ENCODE measurements around the gene KRT74. TPM values are rescaled to one million over a fixed set of nuclear protein-coding genes. Genes with fewer than 3 reads are reported as not detected.

The KRT74 gene
- total RNA-seq, 1 experiment from 2014 or later = not detected

- BruUV-seq (replicated peaks) = no TSS peak
- CTCF ChIA-PET = no interaction called here
- TF ChIP-seq CTCF (IDR thresholded peaks at IDR 0.05; ENCODE audit: unreplicated experiment) = no peak
- Mint-ChIP-seq H3K36me3 (ENCODE audit: insufficient read depth, unreplicated experiment) (no peaks in the 10 kb centered on the region), H3K27me3 (ENCODE audit: unreplicated experiment) (peaks cover 100% of the 10 kb centered on the region), H3K9me3 (ENCODE audit: low read depth, unreplicated experiment) (no peaks in the 10 kb centered on the region), H3K4me1 (ENCODE audit: low read depth, unreplicated experiment) (no peaks in the 10 kb centered on the region), H3K27ac (ENCODE audit: unreplicated experiment) (no peak overlapping the region), H3K4me3 (ENCODE audit: low read depth, unreplicated experiment) (no peak overlapping the region)
- intact Hi-C loops (cut with micrococcal nuclease; ENCODE audit: unreplicated experiment) = no loop called here
- DNase-seq = no peak
These were observed 43.8 kb upstream of the KRT74 start for GRCh38 chr12:52617403-52617785.

- CTCF ChIA-PET = no interaction called here
- H3K4me1 Mint-ChIP-seq (ENCODE audit: low read depth, unreplicated experiment) = no peaks in the 10 kb centered on the region
- intact Hi-C loops (cut with micrococcal nuclease; ENCODE audit: unreplicated experiment) = no loop called here
- H3K4me3 Mint-ChIP-seq (ENCODE audit: low read depth, unreplicated experiment) = no peak overlapping the region
- no peak for DNase-seq
- no peak for TF ChIP-seq CTCF (IDR thresholded peaks at IDR 0.05; ENCODE audit: unreplicated experiment)
- H3K36me3 Mint-ChIP-seq (ENCODE audit: insufficient read depth, unreplicated experiment) = no peaks in the 10 kb centered on the region
- H3K9me3 Mint-ChIP-seq (ENCODE audit: low read depth, unreplicated experiment) = no peaks in the 10 kb centered on the region
- peaks cover 100% of the 10 kb centered on the region for H3K27me3 Mint-ChIP-seq (ENCODE audit: unreplicated experiment)
- H3K27ac Mint-ChIP-seq (ENCODE audit: unreplicated experiment) = no peak overlapping the region
- BruUV-seq (replicated peaks) = no TSS peak
These were observed 43.2 kb upstream of the KRT74 start for GRCh38 chr12:52616680-52617402.

- DNase-seq = no peak
- intact Hi-C loops (cut with micrococcal nuclease; ENCODE audit: unreplicated experiment) = no loop called here
- Mint-ChIP-seq H3K36me3 (ENCODE audit: insufficient read depth, unreplicated experiment) (no peaks in the 10 kb centered on the region), H3K4me1 (ENCODE audit: low read depth, unreplicated experiment) (no peaks in the 10 kb centered on the region), H3K27me3 (ENCODE audit: unreplicated experiment) (peaks cover 100% of the 10 kb centered on the region), H3K27ac (ENCODE audit: unreplicated experiment) (no peak overlapping the region), H3K9me3 (ENCODE audit: low read depth, unreplicated experiment) (no peaks in the 10 kb centered on the region), H3K4me3 (ENCODE audit: low read depth, unreplicated experiment) (no peak overlapping the region)
- no TSS peak for BruUV-seq (replicated peaks)
- no peak for TF ChIP-seq CTCF (IDR thresholded peaks at IDR 0.05; ENCODE audit: unreplicated experiment)
- CTCF ChIA-PET = no interaction called here
These were observed 42.3 kb upstream of the KRT74 start for GRCh38 chr12:52615912-52616311.

GRCh38 chr12:52615208-52615868, 41.7 kb upstream of the KRT74 start:
- DNase-seq = no peak
- Mint-ChIP-seq H3K9me3 (ENCODE audit: low read depth, unreplicated experiment) (no peaks in the 10 kb centered on the region), H3K27me3 (ENCODE audit: unreplicated experiment) (peaks cover 100% of the 10 kb centered on the region), H3K36me3 (ENCODE audit: insufficient read depth, unreplicated experiment) (no peaks in the 10 kb centered on the region), H3K4me3 (ENCODE audit: low read depth, unreplicated experiment) (no peak overlapping the region), H3K27ac (ENCODE audit: unreplicated experiment) (no peak overlapping the region), H3K4me1 (ENCODE audit: low read depth, unreplicated experiment) (no peaks in the 10 kb centered on the region)
- intact Hi-C loops (cut with micrococcal nuclease; ENCODE audit: unreplicated experiment) = no loop called here
- no TSS peak for BruUV-seq (replicated peaks)
- no peak for TF ChIP-seq CTCF (IDR thresholded peaks at IDR 0.05; ENCODE audit: unreplicated experiment)
- CTCF ChIA-PET = no interaction called here

Measured in Calu3 (cell line).